Measurements from ENCODE around the gene CD5L.

- TF ChIP-seq CTCF (IDR thresholded peaks at IDR 0.05; ENCODE audit: borderline replicate concordance, extremely low read depth, low read length, poor library complexity, severe bottlenecking) = no peak
- TF ChIP-seq EZH2 (IDR thresholded peaks at IDR 0.05; ENCODE audit: borderline replicate concordance, low read depth, low read length, severe bottlenecking) = no peak
Observed at GRCh38 chr1:157838966-157839365, 2.6 kb downstream of the CD5L start.

All from DND-41 (cell line).